ENCODE data around the gene GADD45B. TPM values are rescaled to one million over a fixed set of nuclear protein-coding genes. Genes with fewer than 3 reads are reported as not detected.
"Not testable (repeated sequence)": the region's sequence is repeated elsewhere in the genome, so short reads cannot be mapped to it uniquely, and the experiment has no call there.

Gene GADD45B
- polyA plus RNA-seq, 1 donor from 2014 or later = not detected

DNA sequence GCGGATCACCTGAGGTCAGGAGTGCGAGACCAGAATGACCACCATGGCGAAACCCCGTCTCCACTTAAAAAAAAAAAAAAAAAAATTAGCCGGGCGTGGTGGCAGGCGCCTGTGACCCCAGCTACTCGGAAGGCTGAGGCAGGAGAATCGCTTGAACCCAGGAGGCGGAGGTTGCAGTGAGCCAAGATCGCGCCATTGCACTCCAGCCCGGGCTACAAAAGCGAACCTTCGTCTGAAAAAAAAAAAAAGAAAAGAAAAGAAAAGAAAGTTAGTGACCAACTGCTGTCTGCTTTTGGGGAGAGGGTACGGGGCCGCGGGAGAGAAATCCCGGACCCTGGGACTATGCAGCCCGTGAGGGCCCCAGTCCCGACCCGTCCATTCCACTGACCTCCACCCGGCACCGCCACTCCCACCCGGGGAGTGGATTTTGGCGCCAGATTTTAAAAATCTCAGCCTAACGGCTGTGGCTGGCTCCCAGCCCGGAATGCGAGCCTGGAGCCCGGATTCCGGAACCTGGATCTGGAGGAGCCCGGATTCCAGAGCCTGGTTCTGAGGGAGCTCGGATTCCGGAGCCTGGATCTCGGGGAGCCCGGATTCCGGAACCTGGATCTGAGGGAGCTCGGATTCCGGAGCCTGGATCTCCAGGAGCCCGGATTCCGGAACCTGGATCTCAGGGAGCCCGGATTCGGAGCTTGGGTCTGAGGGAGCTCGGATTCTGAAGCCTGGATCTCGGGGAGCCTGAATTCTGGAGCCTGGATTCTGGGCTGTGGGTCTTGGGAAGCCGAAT is 13.1 kb upstream of the GADD45B start:
- no peak for TF ChIP-seq EP300 (conservative IDR thresholded peaks at IDR 0.05; ENCODE audit: poor library complexity, severe bottlenecking)
- TF ChIP-seq MXI1 (conservative IDR thresholded peaks at IDR 0.05; ENCODE audit: poor library complexity, severe bottlenecking) = no peak
- no peak for TF ChIP-seq RAD21 (conservative IDR thresholded peaks at IDR 0.05)
- TF ChIP-seq TAF1 (IDR thresholded peaks at IDR 0.05; ENCODE audit: low read depth) = no peak
- no peak for TF ChIP-seq EZH2 (IDR thresholded peaks at IDR 0.05; ENCODE audit: borderline replicate concordance, insufficient read depth, low read length, poor library complexity, severe bottlenecking)
- TF ChIP-seq, protein P1, sequence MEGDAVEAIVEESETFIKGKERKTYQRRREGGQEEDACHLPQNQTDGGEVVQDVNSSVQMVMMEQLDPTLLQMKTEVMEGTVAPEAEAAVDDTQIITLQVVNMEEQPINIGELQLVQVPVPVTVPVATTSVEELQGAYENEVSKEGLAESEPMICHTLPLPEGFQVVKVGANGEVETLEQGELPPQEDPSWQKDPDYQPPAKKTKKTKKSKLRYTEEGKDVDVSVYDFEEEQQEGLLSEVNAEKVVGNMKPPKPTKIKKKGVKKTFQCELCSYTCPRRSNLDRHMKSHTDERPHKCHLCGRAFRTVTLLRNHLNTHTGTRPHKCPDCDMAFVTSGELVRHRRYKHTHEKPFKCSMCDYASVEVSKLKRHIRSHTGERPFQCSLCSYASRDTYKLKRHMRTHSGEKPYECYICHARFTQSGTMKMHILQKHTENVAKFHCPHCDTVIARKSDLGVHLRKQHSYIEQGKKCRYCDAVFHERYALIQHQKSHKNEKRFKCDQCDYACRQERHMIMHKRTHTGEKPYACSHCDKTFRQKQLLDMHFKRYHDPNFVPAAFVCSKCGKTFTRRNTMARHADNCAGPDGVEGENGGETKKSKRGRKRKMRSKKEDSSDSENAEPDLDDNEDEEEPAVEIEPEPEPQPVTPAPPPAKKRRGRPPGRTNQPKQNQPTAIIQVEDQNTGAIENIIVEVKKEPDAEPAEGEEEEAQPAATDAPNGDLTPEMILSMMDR (IDR thresholded peaks at IDR 0.05; ENCODE audit: poor library complexity, severe bottlenecking) = no peak
- TF ChIP-seq, protein P2, sequence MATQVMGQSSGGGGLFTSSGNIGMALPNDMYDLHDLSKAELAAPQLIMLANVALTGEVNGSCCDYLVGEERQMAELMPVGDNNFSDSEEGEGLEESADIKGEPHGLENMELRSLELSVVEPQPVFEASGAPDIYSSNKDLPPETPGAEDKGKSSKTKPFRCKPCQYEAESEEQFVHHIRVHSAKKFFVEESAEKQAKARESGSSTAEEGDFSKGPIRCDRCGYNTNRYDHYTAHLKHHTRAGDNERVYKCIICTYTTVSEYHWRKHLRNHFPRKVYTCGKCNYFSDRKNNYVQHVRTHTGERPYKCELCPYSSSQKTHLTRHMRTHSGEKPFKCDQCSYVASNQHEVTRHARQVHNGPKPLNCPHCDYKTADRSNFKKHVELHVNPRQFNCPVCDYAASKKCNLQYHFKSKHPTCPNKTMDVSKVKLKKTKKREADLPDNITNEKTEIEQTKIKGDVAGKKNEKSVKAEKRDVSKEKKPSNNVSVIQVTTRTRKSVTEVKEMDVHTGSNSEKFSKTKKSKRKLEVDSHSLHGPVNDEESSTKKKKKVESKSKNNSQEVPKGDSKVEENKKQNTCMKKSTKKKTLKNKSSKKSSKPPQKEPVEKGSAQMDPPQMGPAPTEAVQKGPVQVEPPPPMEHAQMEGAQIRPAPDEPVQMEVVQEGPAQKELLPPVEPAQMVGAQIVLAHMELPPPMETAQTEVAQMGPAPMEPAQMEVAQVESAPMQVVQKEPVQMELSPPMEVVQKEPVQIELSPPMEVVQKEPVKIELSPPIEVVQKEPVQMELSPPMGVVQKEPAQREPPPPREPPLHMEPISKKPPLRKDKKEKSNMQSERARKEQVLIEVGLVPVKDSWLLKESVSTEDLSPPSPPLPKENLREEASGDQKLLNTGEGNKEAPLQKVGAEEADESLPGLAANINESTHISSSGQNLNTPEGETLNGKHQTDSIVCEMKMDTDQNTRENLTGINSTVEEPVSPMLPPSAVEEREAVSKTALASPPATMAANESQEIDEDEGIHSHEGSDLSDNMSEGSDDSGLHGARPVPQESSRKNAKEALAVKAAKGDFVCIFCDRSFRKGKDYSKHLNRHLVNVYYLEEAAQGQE (IDR thresholded peaks at IDR 0.05; ENCODE audit: borderline replicate concordance) = no peak
- TF ChIP-seq SMC3 (conservative IDR thresholded peaks at IDR 0.05; ENCODE audit: poor library complexity) = no peak
- TF ChIP-seq POLR2AphosphoS5 (IDR thresholded peaks at IDR 0.05) = no peak
- no peaks in the 10 kb centered on the region for H4K20me1 ChIP-seq (ENCODE audit: insufficient read depth)
- H3K27ac ChIP-seq (ENCODE audit: low read length) = no peak overlapping the region
- H3F3A ChIP-seq (ENCODE audit: insufficient read depth, low read length, poor library complexity, severe bottlenecking) = no peaks in the 10 kb centered on the region
- no peak overlapping the region for H2AFZ ChIP-seq (ENCODE audit: low read depth, low read length)
- no peak overlapping the region for H3K4me3 ChIP-seq (ENCODE audit: low read length)
- no peaks in the 10 kb centered on the region for H3K36me3 ChIP-seq (ENCODE audit: insufficient read depth, low read length)
- H3K27me3 ChIP-seq (ENCODE audit: insufficient read depth, low read depth, low read length) = peaks cover 19% of the 10 kb centered on the region
- H3K79me2 ChIP-seq (replicated peaks; ENCODE audit: insufficient read depth, low read length) = no peaks in the 10 kb centered on the region
- H3K9ac ChIP-seq (ENCODE audit: low read length) = no peak overlapping the region
- no peak overlapping the region for H3K4me2 ChIP-seq (ENCODE audit: low read length)
- H3K9me3 ChIP-seq (ENCODE audit: low read length) = no peaks in the 10 kb centered on the region
- no peaks in the 10 kb centered on the region for H3K9me2 ChIP-seq (ENCODE audit: insufficient read depth, low read length)

DNA sequence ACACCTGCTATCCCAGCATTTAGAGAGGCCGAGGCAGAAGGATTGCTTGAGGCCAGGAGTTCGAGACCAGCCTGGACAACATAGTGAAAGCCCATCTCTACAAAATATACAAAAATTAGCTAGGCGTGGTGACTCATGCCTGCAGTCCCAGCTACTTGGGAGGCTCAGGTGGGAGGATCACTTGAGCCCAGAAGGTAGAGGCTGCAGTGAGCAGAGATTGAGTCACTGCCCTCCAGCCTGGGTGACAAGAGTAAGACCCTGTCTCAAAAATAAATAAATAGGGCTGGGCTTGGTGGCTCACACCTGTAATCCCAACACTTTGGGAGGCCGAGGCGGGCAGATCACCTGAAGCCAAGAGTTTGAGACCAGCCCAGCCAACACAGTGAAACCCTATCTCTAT is 12.2 kb upstream of the GADD45B start:
- H3K36me3 ChIP-seq (ENCODE audit: insufficient read depth, low read length); H3K4me2 ChIP-seq (ENCODE audit: low read length); H3K79me2 ChIP-seq (replicated peaks; ENCODE audit: insufficient read depth, low read length); H4K20me1 ChIP-seq (ENCODE audit: insufficient read depth); H3F3A ChIP-seq (ENCODE audit: insufficient read depth, low read length, poor library complexity, severe bottlenecking); H3K9me3 ChIP-seq (ENCODE audit: low read length); H2AFZ ChIP-seq (ENCODE audit: low read depth, low read length); H3K9me2 ChIP-seq (ENCODE audit: insufficient read depth, low read length); H3K9ac ChIP-seq (ENCODE audit: low read length); H3K27ac ChIP-seq (ENCODE audit: low read length); H3K4me3 ChIP-seq (ENCODE audit: low read length): not testable (repeated sequence)
- peaks cover 19% of the 10 kb centered on the region for H3K27me3 ChIP-seq (ENCODE audit: insufficient read depth, low read depth, low read length)

Data from neural cell (in vitro differentiated cells).